ENCODE results near the gene CCDC197. TPM values are rescaled to one million over a fixed set of nuclear protein-coding genes. Genes with fewer than 3 reads are reported as not detected.

CCDC197 gene
- polyA plus RNA-seq, 1 experiment, result not detected

DNA sequence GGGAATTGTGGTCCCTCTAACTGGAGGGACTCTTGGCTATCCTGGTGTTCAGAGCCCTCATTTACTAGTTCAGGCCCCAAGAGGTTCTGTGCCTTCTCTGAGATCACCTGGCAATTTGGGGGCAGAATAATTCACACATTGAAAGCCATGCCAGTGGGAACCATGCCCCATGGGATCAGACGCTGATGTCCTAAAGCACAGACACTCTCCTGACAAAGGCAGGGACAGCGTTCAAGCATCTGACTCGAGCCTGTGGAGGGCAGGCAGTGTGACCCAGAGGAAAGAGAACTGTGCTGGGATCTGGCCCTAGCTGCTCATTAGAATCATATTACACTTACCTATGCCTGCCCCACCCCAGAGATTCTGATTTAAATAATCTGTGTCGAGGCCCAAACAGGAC lies 18.4 kb upstream of the CCDC197 start:
- H3K27me3 ChIP-seq (ENCODE audit: control insufficient read depth, insufficient read depth, low read length), result no peaks in the 10 kb centered on the region
- POLR2A ChIA-PET, result no interaction called here
- no peak for DNase-seq (ENCODE audit: low read depth, low spot score)
- CTCF ChIA-PET, result interaction anchor here (0.7 to 0.9 kb wide), 3 partner anchors 10 to 154 kb away, joined by 3 read pairs; no protein-coding TSS in a partner anchor
- no peak overlapping the region for H3K27ac ChIP-seq (ENCODE audit: low read depth, low read length)
- H3K4me3 ChIP-seq (ENCODE audit: low read depth, low read length), result no peak overlapping the region
- H3K9me3 ChIP-seq (ENCODE audit: control insufficient read depth, insufficient read depth, low read length), result peaks cover 7% of the 10 kb centered on the region
- TF ChIP-seq, protein P1, sequence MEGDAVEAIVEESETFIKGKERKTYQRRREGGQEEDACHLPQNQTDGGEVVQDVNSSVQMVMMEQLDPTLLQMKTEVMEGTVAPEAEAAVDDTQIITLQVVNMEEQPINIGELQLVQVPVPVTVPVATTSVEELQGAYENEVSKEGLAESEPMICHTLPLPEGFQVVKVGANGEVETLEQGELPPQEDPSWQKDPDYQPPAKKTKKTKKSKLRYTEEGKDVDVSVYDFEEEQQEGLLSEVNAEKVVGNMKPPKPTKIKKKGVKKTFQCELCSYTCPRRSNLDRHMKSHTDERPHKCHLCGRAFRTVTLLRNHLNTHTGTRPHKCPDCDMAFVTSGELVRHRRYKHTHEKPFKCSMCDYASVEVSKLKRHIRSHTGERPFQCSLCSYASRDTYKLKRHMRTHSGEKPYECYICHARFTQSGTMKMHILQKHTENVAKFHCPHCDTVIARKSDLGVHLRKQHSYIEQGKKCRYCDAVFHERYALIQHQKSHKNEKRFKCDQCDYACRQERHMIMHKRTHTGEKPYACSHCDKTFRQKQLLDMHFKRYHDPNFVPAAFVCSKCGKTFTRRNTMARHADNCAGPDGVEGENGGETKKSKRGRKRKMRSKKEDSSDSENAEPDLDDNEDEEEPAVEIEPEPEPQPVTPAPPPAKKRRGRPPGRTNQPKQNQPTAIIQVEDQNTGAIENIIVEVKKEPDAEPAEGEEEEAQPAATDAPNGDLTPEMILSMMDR (IDR thresholded peaks at IDR 0.05; ENCODE audit: low read depth, low read length), result no peak

DNA sequence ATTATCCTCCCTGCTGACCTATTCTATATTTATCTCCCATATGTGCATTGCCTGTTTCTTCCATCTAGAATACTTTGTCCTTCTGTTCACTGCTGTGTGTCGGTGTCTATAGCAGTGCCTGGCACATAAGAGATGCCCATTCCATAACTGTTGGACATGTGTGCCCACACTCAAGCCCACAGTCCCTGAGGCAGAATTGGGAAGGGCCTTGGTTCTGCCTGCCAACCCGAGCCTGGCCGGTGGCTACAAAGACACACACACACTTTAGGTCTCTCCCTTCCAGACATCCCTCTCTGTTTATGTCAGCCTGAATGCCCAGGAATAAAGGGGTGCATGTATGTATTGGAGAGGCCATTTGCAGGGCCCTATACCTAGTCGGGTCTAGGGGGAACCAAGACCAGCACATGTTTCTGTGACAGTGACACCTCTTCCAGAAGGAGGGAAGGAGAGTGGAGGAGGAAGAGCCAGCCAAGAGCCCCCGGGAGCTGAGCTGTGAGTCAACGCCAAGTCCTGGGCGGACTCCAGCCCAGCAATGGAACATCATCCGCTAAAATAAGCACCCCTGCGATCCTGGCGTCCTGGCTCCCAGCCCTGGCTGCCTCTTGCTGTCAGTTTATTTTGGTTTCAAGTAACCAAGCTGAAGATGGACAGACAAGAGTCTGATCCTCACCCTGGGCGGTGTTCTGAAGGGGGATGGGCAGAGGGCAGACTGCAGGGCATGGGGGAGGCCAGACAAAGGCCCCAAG lies 16.5 kb upstream of the CCDC197 start:
- peak overlapping the region; percentile 31 for H3K27ac ChIP-seq (ENCODE audit: low read depth, low read length)
- TF ChIP-seq, protein P1 (IDR thresholded peaks at IDR 0.05; ENCODE audit: low read depth, low read length), result no peak
- ChIA-PET POLR2A (no interaction called here), CTCF (interaction anchor here (1.0 to 5.0 kb wide), 3 partner anchors 10 to 41 kb away, joined by 3 to 14 read pairs (median 4); no protein-coding TSS in a partner anchor)
- DNase-seq (ENCODE audit: low read depth, low spot score), result peak; percentile 42
- peaks cover 7% of the 10 kb centered on the region for H3K9me3 ChIP-seq (ENCODE audit: control insufficient read depth, insufficient read depth, low read length)
- no peaks in the 10 kb centered on the region for H3K27me3 ChIP-seq (ENCODE audit: control insufficient read depth, insufficient read depth, low read length)
- no peak overlapping the region for H3K4me3 ChIP-seq (ENCODE audit: low read depth, low read length)

DNA sequence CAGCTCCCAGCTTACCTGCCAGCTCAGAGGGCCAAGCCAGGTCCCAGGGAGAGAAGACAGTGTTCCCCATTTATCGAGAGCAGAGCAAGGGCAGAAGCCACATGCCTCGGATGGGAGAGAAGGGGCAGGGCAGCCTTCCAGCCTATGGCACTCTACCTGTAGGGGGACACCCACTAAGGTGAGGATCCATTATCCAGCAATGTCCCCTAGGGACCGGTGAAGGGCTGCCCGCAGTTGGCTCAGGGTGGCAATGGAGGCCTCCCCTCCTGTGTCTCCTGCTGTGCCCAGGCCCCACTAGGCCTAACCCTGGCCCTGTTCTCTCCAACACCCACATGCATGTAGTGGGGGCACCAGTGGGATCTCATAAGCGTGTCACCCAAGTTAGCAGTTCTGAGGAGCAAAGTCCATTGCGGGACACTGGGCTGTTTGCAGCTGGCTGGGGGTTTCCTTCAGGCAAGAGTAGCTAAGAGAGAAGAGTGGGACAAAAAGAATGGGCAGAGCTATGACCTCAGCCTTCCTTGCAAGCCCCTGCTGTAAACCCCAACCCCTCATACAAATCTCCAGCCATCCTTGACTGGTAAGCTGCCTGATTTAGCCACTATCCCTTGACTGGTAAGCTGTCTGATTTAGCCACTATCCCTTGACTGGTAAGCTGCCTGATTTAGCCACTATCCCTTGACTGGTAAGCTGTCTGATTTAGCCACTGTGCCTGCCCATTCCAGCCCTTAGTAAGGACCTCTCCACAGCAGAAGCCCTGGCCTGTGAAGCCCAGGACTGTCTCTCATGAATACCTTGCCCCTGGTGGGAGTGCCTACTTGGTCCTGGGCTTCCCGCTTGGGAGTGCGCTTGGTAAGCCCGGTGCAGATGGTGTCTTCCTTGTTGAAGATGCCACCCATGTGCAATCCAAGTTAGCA lies 15.5 kb upstream of the CCDC197 start:
- DNase-seq (ENCODE audit: low read depth, low spot score), result no peak
- H3K4me3 ChIP-seq (ENCODE audit: low read depth, low read length), result no peak overlapping the region
- CTCF ChIA-PET, result interaction anchor here (0.9 to 5.0 kb wide), 4 partner anchors 11 to 151 kb away, joined by 3 to 14 read pairs (median 4); no protein-coding TSS in a partner anchor

DNA sequence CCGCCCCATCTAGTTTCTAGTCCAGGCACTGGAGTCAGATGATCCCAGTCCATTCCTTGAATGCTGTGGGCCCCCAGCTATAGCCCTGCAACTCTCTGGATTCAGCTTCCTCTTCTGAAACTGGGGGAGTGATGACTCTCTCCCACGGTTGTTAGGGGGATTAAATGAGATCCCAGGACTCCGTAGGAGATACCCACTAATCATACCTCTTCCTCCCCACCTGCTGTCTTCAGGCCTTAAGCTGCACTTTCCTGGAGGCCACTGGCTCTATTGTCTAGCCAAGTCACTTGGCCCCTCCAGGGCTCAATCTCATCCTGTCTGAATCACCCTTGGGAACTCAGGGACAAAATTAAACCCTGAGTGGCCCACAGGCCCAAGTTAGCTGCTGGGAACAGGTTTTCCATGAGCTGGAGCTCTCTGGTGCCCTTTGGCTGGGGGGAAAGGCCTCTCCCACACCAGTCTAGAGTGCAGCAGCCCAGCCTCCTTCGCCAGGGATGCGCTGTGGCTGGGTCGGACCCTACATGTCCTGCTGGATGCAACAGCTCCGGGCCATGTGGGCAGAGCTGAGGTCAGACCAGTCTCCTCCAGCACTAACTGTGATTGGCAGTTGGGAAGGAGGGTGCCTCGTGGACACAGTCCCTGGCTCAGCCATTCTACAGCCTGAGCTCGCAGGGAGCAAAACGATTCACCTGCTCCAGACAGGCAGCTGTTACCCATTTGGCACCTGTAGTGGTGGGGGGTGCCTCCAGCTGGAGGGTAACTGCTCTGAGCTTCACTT lies 14.7 kb upstream of the CCDC197 start:
- TF ChIP-seq, protein P1 (IDR thresholded peaks at IDR 0.05; ENCODE audit: low read depth, low read length), result no peak
- ChIA-PET CTCF (interaction anchor here (0.9 to 5.0 kb wide), 4 partner anchors 11 to 150 kb away, joined by 3 to 14 read pairs (median 3); no protein-coding TSS in a partner anchor), POLR2A (no interaction called here)
- no peak for DNase-seq (ENCODE audit: low read depth, low spot score)
- Histone ChIP-seq H3K4me3 (ENCODE audit: low read depth, low read length) (no peak overlapping the region), H3K27ac (ENCODE audit: low read depth, low read length) (no peak overlapping the region), H3K9me3 (ENCODE audit: control insufficient read depth, insufficient read depth, low read length) (peaks cover 7% of the 10 kb centered on the region), H3K27me3 (ENCODE audit: control insufficient read depth, insufficient read depth, low read length) (no peaks in the 10 kb centered on the region)

More for the DNA sequence above, 15.5 kb upstream of the CCDC197 start:
- TF ChIP-seq, protein P1 (IDR thresholded peaks at IDR 0.05; ENCODE audit: low read depth, low read length), result no peak
- Histone ChIP-seq H3K27ac (ENCODE audit: low read depth, low read length) (no peak overlapping the region), H3K9me3 (ENCODE audit: control insufficient read depth, insufficient read depth, low read length) (peaks cover 7% of the 10 kb centered on the region), H3K27me3 (ENCODE audit: control insufficient read depth, insufficient read depth, low read length) (no peaks in the 10 kb centered on the region)
- POLR2A ChIA-PET, result no interaction called here
